Gastroesophageal sphincter (tissue), 3 donors: Measurements from ENCODE around the gene POT1.

ENCODE experiments used
- POLR2A ChIP-seq, 2 donors: fragments of 450-650 bp; IDR thresholded peaks; one replicate each; pipeline ENCODE4 v1.6.1; 2017; ENCODE audit warnings: antibody characterized with exemption in 2 of 2, mild to moderate bottlenecking in 2 of 2, moderate library complexity in 1 of 2
- TF ChIP-seq, protein P1 (sequence below), 4 experiments: fragments of 200-600 bp in 2 of 4; fragments of 450-650 bp in 2 of 4; sonication (generic) in 1 of 4; IDR thresholded peaks; one replicate each; pipeline ENCODE4 v1.5.1; 2017 to 2019; ENCODE audit warnings: antibody characterized with exemption in 4 of 4, mild to moderate bottlenecking in 2 of 4, moderate library complexity in 2 of 4

DNA sequence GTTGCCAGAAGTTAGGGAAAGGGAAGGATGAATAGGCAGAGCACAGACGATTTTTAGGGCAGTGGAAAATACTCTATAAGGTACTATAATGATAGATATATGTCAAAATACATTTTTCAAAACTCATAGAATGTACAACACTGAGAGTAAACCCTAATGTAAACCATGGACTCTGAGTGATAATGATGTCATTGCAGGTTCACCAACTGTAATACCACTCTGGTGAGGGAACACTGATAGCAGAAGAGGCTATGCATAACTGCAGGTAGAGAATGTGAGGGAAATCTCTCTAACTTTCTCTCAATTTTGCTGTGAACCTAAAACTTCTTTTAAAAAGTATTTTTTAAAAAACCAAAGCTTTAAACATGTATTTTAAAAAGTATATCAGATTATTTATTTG lies 22.1 kb downstream of the POT1 start:
- no peak for TF ChIP-seq POLR2A (IDR thresholded peaks at IDR 0.05)
- TF ChIP-seq, protein P1, sequence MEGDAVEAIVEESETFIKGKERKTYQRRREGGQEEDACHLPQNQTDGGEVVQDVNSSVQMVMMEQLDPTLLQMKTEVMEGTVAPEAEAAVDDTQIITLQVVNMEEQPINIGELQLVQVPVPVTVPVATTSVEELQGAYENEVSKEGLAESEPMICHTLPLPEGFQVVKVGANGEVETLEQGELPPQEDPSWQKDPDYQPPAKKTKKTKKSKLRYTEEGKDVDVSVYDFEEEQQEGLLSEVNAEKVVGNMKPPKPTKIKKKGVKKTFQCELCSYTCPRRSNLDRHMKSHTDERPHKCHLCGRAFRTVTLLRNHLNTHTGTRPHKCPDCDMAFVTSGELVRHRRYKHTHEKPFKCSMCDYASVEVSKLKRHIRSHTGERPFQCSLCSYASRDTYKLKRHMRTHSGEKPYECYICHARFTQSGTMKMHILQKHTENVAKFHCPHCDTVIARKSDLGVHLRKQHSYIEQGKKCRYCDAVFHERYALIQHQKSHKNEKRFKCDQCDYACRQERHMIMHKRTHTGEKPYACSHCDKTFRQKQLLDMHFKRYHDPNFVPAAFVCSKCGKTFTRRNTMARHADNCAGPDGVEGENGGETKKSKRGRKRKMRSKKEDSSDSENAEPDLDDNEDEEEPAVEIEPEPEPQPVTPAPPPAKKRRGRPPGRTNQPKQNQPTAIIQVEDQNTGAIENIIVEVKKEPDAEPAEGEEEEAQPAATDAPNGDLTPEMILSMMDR (IDR thresholded peaks at IDR 0.05): no peak
